ENCODE data around the gene PPEF1.
"Not testable (repeated sequence)": the region's sequence is repeated elsewhere in the genome, so short reads cannot be mapped to it uniquely, and the experiment has no call there.

PPEF1 gene

DNA sequence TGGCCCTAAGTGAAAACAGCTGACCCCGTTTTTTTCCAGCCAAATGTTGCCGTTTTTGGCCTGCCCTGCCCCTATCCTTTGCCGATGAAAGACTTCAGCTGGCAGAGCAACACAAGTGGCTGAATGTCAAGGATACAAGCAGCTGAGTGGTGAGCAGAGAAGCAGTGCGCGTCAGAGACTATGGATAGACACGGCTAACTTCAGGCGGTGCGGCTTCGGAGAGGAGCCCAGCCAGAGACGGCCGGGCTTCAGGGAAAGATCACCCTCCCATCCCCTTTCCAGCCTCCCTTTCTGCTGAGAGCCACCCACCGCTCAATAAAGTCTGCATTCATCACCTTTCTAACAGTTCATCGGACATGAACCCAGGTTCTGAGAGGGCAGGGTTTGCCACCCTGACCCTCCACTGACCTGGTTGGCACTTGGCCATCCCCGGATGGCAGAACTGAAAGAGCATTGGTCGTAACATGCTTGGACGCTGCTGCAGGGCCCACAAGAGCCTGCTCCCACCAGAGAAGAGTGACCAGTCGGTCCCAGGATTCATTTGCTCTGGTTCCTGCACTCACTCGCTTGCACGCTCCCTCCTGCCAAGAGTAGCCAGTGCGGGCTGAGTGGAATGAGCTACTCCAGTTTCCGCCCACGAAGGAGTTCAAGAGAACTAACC, 125.8 kb downstream of the PPEF1 start:
- Histone ChIP-seq H3K9me3 (ENCODE audit: control insufficient read depth, low read length) (no peaks in the 10 kb centered on the region), H3K36me3 (ENCODE audit: control insufficient read depth, insufficient read depth, low read length) (no peaks in the 10 kb centered on the region), H2AFZ (peak overlapping the region; percentile 82), H3K4me3 (ENCODE audit: low read depth, low read length) (no peak overlapping the region), H3K79me2 (no peaks in the 10 kb centered on the region), H3K4me2 (ENCODE audit: low read length) (peak overlapping the region; percentile 13), H3K27me3 (ENCODE audit: control insufficient read depth, insufficient read depth, low read length) (no peaks in the 10 kb centered on the region), H3K4me1 (peaks cover 3% of the 10 kb centered on the region), H3K27ac (peak overlapping the region; percentile 75), H3K9ac (no peak overlapping the region)
- TF ChIP-seq, protein P1, sequence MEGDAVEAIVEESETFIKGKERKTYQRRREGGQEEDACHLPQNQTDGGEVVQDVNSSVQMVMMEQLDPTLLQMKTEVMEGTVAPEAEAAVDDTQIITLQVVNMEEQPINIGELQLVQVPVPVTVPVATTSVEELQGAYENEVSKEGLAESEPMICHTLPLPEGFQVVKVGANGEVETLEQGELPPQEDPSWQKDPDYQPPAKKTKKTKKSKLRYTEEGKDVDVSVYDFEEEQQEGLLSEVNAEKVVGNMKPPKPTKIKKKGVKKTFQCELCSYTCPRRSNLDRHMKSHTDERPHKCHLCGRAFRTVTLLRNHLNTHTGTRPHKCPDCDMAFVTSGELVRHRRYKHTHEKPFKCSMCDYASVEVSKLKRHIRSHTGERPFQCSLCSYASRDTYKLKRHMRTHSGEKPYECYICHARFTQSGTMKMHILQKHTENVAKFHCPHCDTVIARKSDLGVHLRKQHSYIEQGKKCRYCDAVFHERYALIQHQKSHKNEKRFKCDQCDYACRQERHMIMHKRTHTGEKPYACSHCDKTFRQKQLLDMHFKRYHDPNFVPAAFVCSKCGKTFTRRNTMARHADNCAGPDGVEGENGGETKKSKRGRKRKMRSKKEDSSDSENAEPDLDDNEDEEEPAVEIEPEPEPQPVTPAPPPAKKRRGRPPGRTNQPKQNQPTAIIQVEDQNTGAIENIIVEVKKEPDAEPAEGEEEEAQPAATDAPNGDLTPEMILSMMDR (IDR thresholded peaks at IDR 0.05) = no peak

DNA sequence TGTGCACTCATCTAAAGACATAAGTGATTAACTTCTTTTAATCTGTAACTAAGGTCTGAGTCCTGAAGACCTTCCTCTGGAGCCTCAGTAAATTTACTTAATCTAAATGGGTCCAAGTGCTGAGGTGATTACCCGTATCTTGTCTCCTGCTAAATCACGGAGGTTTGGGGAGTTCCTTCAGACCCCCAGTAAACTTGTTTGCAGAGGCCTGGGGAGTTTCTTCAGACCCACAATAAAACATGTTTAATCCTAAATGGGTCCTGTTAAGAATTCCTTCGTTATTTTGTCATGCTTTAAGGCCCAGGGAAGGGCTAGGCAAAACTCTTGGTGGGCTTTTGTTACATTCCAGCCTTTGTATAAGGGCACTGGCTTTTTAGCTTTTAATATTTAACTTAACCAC, 140.5 kb downstream of the PPEF1 start:
- not testable (repeated sequence) for H3K9me3 ChIP-seq (ENCODE audit: control insufficient read depth, low read length); H3K4me3 ChIP-seq (ENCODE audit: low read depth, low read length); H3K4me1 ChIP-seq; H3K27ac ChIP-seq; H3K27me3 ChIP-seq (ENCODE audit: control insufficient read depth, insufficient read depth, low read length); H3K4me2 ChIP-seq (ENCODE audit: low read length); H3K9ac ChIP-seq; H3K36me3 ChIP-seq (ENCODE audit: control insufficient read depth, insufficient read depth, low read length); H3K79me2 ChIP-seq; H2AFZ ChIP-seq

DNA sequence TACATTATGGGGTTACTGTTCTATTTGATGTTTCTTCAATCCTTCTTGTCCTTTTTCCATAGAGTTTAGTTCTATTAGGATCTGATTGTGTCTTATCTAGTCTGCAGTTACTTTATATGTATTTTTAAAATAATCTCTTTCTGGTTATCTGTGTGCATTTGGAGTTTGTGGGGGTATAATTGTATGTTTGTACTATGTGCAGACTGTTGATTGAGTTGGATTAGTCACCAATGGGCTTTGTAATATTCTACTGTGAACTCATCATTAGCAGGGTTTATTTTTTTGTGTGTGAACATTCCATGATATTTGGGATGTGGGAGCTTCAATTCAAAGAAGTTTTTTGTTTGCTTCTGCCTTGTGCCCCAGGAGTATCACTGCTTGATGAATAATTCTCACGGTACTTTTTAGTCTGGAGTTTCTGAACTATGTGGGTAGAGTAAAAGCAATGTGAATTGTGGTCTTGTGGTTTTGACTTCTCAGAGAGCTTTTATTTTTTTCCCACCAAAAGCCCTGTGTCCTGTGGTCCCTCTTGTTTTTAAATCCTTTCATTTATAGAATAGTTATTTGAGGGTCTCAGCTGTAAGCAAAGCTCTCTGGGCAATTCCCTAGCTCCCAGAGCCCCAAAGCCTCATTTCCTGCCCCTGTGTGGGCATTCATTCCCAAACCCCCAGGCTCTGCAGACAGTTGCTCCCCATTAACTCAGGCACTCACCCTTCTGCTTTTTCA, 148.6 kb downstream of the PPEF1 start:
- Histone ChIP-seq H3K4me3 (ENCODE audit: low read depth, low read length) (no peak overlapping the region), H3K27me3 (ENCODE audit: control insufficient read depth, insufficient read depth, low read length) (no peaks in the 10 kb centered on the region), H3K79me2 (no peaks in the 10 kb centered on the region), H3K4me2 (ENCODE audit: low read length) (no peak overlapping the region), H3K9me3 (ENCODE audit: control insufficient read depth, low read length) (no peaks in the 10 kb centered on the region), H2AFZ (no peak overlapping the region), H3K9ac (no peak overlapping the region), H3K36me3 (ENCODE audit: control insufficient read depth, insufficient read depth, low read length) (no peaks in the 10 kb centered on the region), H3K27ac (no peak overlapping the region), H3K4me1 (no peaks in the 10 kb centered on the region)
- TF ChIP-seq, protein P1 (IDR thresholded peaks at IDR 0.05) = no peak

DNA sequence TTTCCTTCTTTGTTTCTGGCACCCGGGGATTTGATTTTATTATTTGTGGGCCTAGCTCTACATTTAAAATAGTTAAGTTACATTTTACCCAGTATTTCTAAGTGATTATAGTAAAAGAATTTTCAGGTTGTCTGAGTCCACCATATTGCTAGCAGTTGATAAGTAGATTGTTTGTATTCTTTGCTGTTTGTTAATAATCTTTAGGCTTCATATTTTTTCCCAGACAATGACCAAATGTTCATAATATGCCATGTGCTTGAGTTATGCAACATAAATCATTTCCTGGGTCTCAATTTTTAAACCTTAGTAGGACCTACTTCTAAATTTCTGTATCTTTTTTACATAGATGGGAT, 149.2 kb downstream of the PPEF1 start:
- Histone ChIP-seq H2AFZ (no peak overlapping the region), H3K4me3 (ENCODE audit: low read depth, low read length) (no peak overlapping the region), H3K9ac (no peak overlapping the region), H3K79me2 (no peaks in the 10 kb centered on the region), H3K4me1 (no peaks in the 10 kb centered on the region), H3K27ac (no peak overlapping the region), H3K36me3 (ENCODE audit: control insufficient read depth, insufficient read depth, low read length) (no peaks in the 10 kb centered on the region), H3K27me3 (ENCODE audit: control insufficient read depth, insufficient read depth, low read length) (no peaks in the 10 kb centered on the region), H3K4me2 (ENCODE audit: low read length) (no peak overlapping the region), H3K9me3 (ENCODE audit: control insufficient read depth, low read length) (no peaks in the 10 kb centered on the region)
- TF ChIP-seq, protein P1 (IDR thresholded peaks at IDR 0.05) = no peak

DNA sequence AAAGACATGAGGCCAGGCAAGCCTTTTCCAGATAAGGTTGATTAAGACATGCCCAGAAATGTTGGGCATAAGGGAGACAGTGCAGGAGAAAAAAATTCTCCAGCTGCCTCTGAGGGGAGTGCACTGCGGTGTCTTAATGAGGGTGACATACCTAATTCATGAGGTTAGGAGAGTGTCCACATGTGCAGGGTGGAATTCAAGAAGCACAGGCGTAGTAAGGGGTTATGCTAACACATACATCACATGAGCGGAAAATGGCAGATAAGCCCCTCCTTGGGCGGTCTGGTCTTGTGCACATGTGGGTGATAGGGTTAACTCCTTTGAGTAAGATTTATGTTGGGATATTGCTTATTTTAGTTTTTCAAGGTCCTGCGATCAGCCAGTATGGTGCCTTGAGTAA, 154.1 kb downstream of the PPEF1 start:
- Histone ChIP-seq H3K4me2 (ENCODE audit: low read length) (no peak overlapping the region), H3K79me2 (no peaks in the 10 kb centered on the region), H2AFZ (no peak overlapping the region), H3K36me3 (ENCODE audit: control insufficient read depth, insufficient read depth, low read length) (no peaks in the 10 kb centered on the region), H3K9me3 (ENCODE audit: control insufficient read depth, low read length) (no peaks in the 10 kb centered on the region), H3K27me3 (ENCODE audit: control insufficient read depth, insufficient read depth, low read length) (no peaks in the 10 kb centered on the region), H3K9ac (no peak overlapping the region), H3K27ac (no peak overlapping the region), H3K4me1 (no peaks in the 10 kb centered on the region), H3K4me3 (ENCODE audit: low read depth, low read length) (no peak overlapping the region)
- TF ChIP-seq, protein P1 (IDR thresholded peaks at IDR 0.05) = no peak

Measured in parathyroid adenoma (tissue), 2 donors.